Mesothelial cell of epicardium (in vitro differentiated cells): Measurements from ENCODE around the gene VAC14. TPM values are rescaled to one million over a fixed set of nuclear protein-coding genes. Genes with fewer than 3 reads are reported as not detected.
A peak's percentile ranks its signal among the peaks of the same experiment; 100 is the strongest.
"Not testable (repeated sequence)": the region's sequence is repeated elsewhere in the genome, so short reads cannot be mapped to it uniquely, and the experiment has no call there.

ENCODE experiments used
- DNase-seq, 2 experiments: peaks; one replicate each; pipeline ENCODE4 v3.0.0; 2021; ENCODE audit warnings: low spot score in 2 of 2; ENCODE audit not compliant: unreplicated experiment in 2 of 2
- H3K27ac Mint-ChIP-seq: 2 replicates; pipeline ENCODE4 v1.8.0; 2021; ENCODE audit warnings: mixed read lengths
- H3K27me3 Mint-ChIP-seq: 2 replicates; pipeline ENCODE4 v1.8.0; 2021; ENCODE audit warnings: low read depth, mixed read lengths
- H3K36me3 Mint-ChIP-seq: 2 replicates; pipeline ENCODE4 v1.8.0; 2021; ENCODE audit warnings: mixed read lengths
- H3K4me1 Mint-ChIP-seq: 2 replicates; pipeline ENCODE4 v1.8.0; 2021; ENCODE audit warnings: mixed read lengths
- H3K4me3 Mint-ChIP-seq: 2 replicates; pipeline ENCODE4 v1.8.0; 2021; ENCODE audit warnings: mild to moderate bottlenecking, moderate library complexity, mixed read lengths
- H3K9me3 Mint-ChIP-seq: 2 replicates; pipeline ENCODE4 v1.8.0; 2021; ENCODE audit warnings: mixed read lengths
- CTCF ChIP-seq: fragments of 200-600 bp; sonication (generic); IDR thresholded peaks from one replicate; pipeline ENCODE4 v1.5.0; 2021; ENCODE audit warnings: antibody characterized with exemption; ENCODE audit not compliant: unreplicated experiment
- total RNA-seq: library from RNA; stranded (reverse); gene quantifications from 3 replicates; pipeline ENCODE4 v1.2.1, GENCODE V29; 2021

Gene VAC14
- total RNA-seq, 1 donor from 2014 or later = 39.1 TPM

- Mint-ChIP-seq H3K27ac (no peak overlapping the region), H3K36me3 (peaks cover 16% of the 10 kb centered on the region), H3K4me3 (no peak overlapping the region), H3K4me1 (peaks cover 18% of the 10 kb centered on the region), H3K9me3 (peaks cover 5% of the 10 kb centered on the region), H3K27me3 (no peaks in the 10 kb centered on the region)
- no peak for DNase-seq
- TF ChIP-seq CTCF = no peak
Observed at GRCh38 chr16:70744366-70744765, 56.6 kb downstream of the VAC14 start.

- peaks cover 18% of the 10 kb centered on the region for H3K36me3 Mint-ChIP-seq
- no peak for DNase-seq
- H3K27ac Mint-ChIP-seq = no peak overlapping the region
- H3K4me3 Mint-ChIP-seq = no peak overlapping the region
- TF ChIP-seq CTCF = no peak
- H3K27me3 Mint-ChIP-seq = no peaks in the 10 kb centered on the region
- peaks cover 19% of the 10 kb centered on the region for H3K4me1 Mint-ChIP-seq
- peaks cover 5% of the 10 kb centered on the region for H3K9me3 Mint-ChIP-seq
Observed at GRCh38 chr16:70743791-70744190, 57.2 kb downstream of the VAC14 start.

GRCh38 chr16:70742967-70743366 lies 58.0 kb downstream of the VAC14 start:
- not testable (repeated sequence) for H3K27me3 Mint-ChIP-seq, DNase-seq, H3K9me3 Mint-ChIP-seq, H3K4me3 Mint-ChIP-seq, H3K27ac Mint-ChIP-seq
- Mint-ChIP-seq H3K36me3 (peaks cover 18% of the 10 kb centered on the region), H3K4me1 (peaks cover 23% of the 10 kb centered on the region)

GRCh38 chr16:70741783-70742125 lies 59.2 kb downstream of the VAC14 start:
- Mint-ChIP-seq H3K4me1 (peaks cover 29% of the 10 kb centered on the region), H3K9me3 (peaks cover 5% of the 10 kb centered on the region), H3K4me3 (no peak overlapping the region), H3K27me3 (no peaks in the 10 kb centered on the region), H3K36me3 (peaks cover 18% of the 10 kb centered on the region), H3K27ac (no peak overlapping the region)
- no peak for DNase-seq
- no peak for TF ChIP-seq CTCF

GRCh38 chr16:70740914-70741782 lies 59.8 kb downstream of the VAC14 start:
- Mint-ChIP-seq H3K4me3 (no peak overlapping the region), H3K4me1 (peaks cover 29% of the 10 kb centered on the region), H3K27me3 (no peaks in the 10 kb centered on the region), H3K9me3 (peaks cover 5% of the 10 kb centered on the region), H3K27ac (peak overlapping the region; percentile 83), H3K36me3 (peaks cover 18% of the 10 kb centered on the region)
- no peak for TF ChIP-seq CTCF
- DNase-seq = no peak

GRCh38 chr16:70740174-70740913 lies 60.6 kb downstream of the VAC14 start:
- H3K9me3 Mint-ChIP-seq = peaks cover 5% of the 10 kb centered on the region
- H3K36me3 Mint-ChIP-seq = peaks cover 18% of the 10 kb centered on the region
- H3K27ac Mint-ChIP-seq = peak overlapping the region; percentile 83
- H3K27me3 Mint-ChIP-seq = no peaks in the 10 kb centered on the region
- DNase-seq = no peak
- H3K4me3 Mint-ChIP-seq = no peak overlapping the region
- H3K4me1 Mint-ChIP-seq = peaks cover 30% of the 10 kb centered on the region
- TF ChIP-seq CTCF = no peak
